Measurements from ENCODE around the gene PTPRN2. TPM values are rescaled to one million over a fixed set of nuclear protein-coding genes. Genes with fewer than 3 reads are reported as not detected.

The PTPRN2 gene
- total RNA-seq, 1 experiment from 2014 or later = 2.1 TPM

- RAD21 ChIA-PET (ENCODE audit: low non-redundant PET in 1 of 2, low total read pairs in 2 of 2, uncharacterized antibody in 2 of 2, unreplicated experiment in 2 of 2) = no interaction called here
- intact Hi-C loops (cut with micrococcal nuclease) = no loop called here
These were observed 522.3 kb downstream of the PTPRN2 start for GRCh38 chr7:158065340-158065739.

More at GRCh38 chr7:158065340-158065739, 522.3 kb downstream of the PTPRN2 start:
- DNase-seq (ENCODE audit: low read depth, low spot score) (no peak), ATAC-seq (no peak)
- BruUV-seq (replicated peaks) = no TSS peak
- TF ChIP-seq EZH2phosphoT487 (IDR thresholded peaks at IDR 0.05; ENCODE audit: borderline replicate concordance) (no peak), EZH2 (IDR thresholded peaks at IDR 0.05) (no peak), SRF (IDR thresholded peaks at IDR 0.05; ENCODE audit: low read depth) (no peak), ZFX (IDR thresholded peaks at IDR 0.05) (no peak), CTCF (IDR thresholded peaks at IDR 0.05 in 2 of 3, conservative IDR thresholded peaks at IDR 0.05 in 1 of 3; ENCODE audit: borderline replicate concordance in 1 of 3, insufficient read depth in 1 of 3, low read depth in 2 of 3, low read length in 2 of 3) (no peak), CEBPB (IDR thresholded peaks at IDR 0.05; ENCODE audit: low read depth) (no peak), JUND (IDR thresholded peaks at IDR 0.05) (no peak), RAD21 (IDR thresholded peaks at IDR 0.05; ENCODE audit: low read depth) (no peak), SIN3A (IDR thresholded peaks at IDR 0.05; ENCODE audit: low read depth) (no peak), TCF7L2 (IDR thresholded peaks at IDR 0.05; ENCODE audit: borderline replicate concordance, extremely low read depth, insufficient read depth, insufficient read length) (no peak), EGR1 (IDR thresholded peaks at IDR 0.05; ENCODE audit: low read depth) (no peak), ELF1 (IDR thresholded peaks at IDR 0.05; ENCODE audit: borderline replicate concordance, low read depth) (no peak), FOSL1 (IDR thresholded peaks at IDR 0.05; ENCODE audit: low read depth) (no peak), POLR2A (IDR thresholded peaks at IDR 0.05; ENCODE audit: borderline replicate concordance, extremely low read depth, insufficient read depth, insufficient read length) (no peak), ATF3 (IDR thresholded peaks at IDR 0.05) (no peak), MAX (IDR thresholded peaks at IDR 0.05) (no peak)
- TF ChIP-seq, protein P1, sequence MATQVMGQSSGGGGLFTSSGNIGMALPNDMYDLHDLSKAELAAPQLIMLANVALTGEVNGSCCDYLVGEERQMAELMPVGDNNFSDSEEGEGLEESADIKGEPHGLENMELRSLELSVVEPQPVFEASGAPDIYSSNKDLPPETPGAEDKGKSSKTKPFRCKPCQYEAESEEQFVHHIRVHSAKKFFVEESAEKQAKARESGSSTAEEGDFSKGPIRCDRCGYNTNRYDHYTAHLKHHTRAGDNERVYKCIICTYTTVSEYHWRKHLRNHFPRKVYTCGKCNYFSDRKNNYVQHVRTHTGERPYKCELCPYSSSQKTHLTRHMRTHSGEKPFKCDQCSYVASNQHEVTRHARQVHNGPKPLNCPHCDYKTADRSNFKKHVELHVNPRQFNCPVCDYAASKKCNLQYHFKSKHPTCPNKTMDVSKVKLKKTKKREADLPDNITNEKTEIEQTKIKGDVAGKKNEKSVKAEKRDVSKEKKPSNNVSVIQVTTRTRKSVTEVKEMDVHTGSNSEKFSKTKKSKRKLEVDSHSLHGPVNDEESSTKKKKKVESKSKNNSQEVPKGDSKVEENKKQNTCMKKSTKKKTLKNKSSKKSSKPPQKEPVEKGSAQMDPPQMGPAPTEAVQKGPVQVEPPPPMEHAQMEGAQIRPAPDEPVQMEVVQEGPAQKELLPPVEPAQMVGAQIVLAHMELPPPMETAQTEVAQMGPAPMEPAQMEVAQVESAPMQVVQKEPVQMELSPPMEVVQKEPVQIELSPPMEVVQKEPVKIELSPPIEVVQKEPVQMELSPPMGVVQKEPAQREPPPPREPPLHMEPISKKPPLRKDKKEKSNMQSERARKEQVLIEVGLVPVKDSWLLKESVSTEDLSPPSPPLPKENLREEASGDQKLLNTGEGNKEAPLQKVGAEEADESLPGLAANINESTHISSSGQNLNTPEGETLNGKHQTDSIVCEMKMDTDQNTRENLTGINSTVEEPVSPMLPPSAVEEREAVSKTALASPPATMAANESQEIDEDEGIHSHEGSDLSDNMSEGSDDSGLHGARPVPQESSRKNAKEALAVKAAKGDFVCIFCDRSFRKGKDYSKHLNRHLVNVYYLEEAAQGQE (IDR thresholded peaks at IDR 0.05; ENCODE audit: low read depth) = no peak
- Histone ChIP-seq H3K4me3 (replicated peaks in 1 of 2; ENCODE audit: low read depth in 1 of 2, low read length in 2 of 2) (no peak overlapping the region), H3K27me3 (ENCODE audit: insufficient read depth, low read length) (0 out of 2 replicates have a peak, but pooled peaks cover 3% of the 10 kb centered on the region), H4K20me1 (ENCODE audit: insufficient read depth) (no peaks in the 10 kb centered on the region), H3K9me3 (ENCODE audit: control insufficient read depth in 1 of 2, insufficient read depth in 1 of 2, low read depth in 1 of 2, low read length in 2 of 2) (no peaks in the 10 kb centered on the region; a peak in 1 of 4 replicates), H3K79me2 (ENCODE audit: insufficient read depth, low read length) (no peaks in the 10 kb centered on the region), H3K4me2 (ENCODE audit: low read length) (no peak overlapping the region), H3K9me2 (ENCODE audit: insufficient read depth) (no peaks in the 10 kb centered on the region), H3K9ac (ENCODE audit: low read length) (no peak overlapping the region), H3K4me1 (ENCODE audit: control insufficient read depth in 1 of 2, insufficient read depth in 2 of 2, low read length in 2 of 2) (no peaks in the 10 kb centered on the region), H3K27ac (ENCODE audit: low read depth, low read length) (no peak overlapping the region), H3K36me3 (ENCODE audit: control insufficient read depth in 1 of 2, insufficient read depth in 2 of 2, low read length in 2 of 2) (no peaks in the 10 kb centered on the region), H2AFZ (ENCODE audit: low read depth, low read length, poor library complexity, severe bottlenecking) (no peak overlapping the region)
- ChIA-PET POLR2A (no interaction called here), CTCF (no interaction called here)
